ENCODE measurements around the gene ZBTB44. TPM values are rescaled to one million over a fixed set of nuclear protein-coding genes. Genes with fewer than 3 reads are reported as not detected.

ZBTB44 gene
- total and polyA plus RNA-seq, 5 experiments from 2014 or later = 5.9 to 90.1 (median 7.9) TPM

DNA sequence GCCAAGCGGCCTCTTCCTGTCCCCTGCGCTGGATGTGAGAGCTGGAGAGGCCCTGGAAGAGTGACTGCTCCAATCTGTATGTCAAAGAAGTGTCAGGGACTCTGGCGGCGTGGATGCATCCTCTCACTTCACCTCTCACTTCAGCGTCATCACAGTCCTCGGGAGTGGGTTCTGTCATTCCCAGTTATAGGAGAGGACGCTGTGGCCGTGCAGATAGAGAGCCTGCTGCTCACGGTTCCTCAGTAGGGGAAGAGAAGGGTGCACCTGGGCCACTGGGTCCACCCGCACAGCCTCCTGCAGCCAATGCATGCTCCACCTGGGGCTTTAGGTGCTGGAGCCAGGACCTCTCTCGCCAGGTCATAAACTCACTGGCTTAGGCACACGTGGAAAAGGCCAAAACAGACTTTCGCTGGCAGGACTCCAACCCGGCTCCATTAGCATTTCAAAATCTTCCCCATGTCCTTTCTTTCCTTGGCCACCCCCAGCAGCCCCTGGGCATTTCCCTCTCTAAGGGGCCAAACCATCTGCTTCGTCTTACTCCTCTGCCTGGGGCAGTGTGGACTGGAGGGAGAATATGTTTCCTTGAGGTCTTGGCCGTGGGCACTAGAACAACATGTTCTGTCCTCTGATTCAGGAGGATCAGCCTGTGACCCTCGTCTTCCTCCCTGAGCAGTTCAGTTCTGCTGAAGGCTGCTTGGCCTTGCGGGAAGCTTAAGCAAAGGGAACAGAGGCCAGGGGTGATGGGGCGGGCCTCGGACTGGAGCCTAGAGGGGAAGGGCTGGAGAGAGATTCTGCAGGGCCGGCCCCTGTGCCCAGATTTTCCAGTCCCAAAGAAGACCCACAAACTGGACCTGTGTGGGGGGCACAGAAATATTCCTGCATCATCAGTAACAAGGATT lies 97.3 kb downstream of the ZBTB44 start:
- POLR2A ChIA-PET = no interaction called here
- Mint-ChIP-seq H3K36me3 (no peaks in the 10 kb centered on the region), H3K4me1 (peaks cover 0 to 5% (median 1%) of the 10 kb centered on the region in 4 donors), H3K9me3 (no peaks in the 10 kb centered on the region), H3K27me3 (peaks cover 0 to 9% (median 7%) of the 10 kb centered on the region in 5 donors), H3K27ac (no peak overlapping the region), H3K4me3 (no peak overlapping the region)
- no peak for ATAC-seq
- DNase-seq = peak in 1 of 10 donors; percentile 57

DNA sequence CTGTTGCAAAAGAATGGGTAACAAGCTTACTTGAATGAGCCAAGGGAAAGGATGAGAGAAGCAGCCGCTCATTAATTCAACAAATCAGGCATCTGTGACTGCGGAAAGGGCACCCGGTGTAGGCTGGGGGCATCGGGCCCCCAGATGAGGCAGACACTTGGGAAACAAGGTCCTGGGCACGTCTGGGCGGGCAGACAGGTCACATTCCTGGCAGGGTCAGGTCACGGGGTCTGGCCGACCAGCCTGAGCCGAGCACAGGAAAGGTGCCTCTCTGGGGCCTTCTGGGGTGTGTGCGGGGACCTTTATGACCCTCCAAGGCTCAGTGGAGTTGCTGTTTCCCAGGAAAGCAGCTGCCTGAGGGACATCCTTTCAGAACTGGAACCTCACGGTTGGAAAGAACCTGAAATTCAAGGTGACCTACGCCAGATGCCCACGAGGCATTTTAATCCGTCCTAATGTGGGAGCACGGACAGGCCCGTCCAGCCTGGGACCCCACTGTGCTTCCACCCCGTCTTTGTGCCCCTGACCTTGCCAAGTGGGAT lies 98.1 kb downstream of the ZBTB44 start:
- H3K27ac Mint-ChIP-seq = no peak overlapping the region
- H3K9me3 Mint-ChIP-seq = no peaks in the 10 kb centered on the region

DNA sequence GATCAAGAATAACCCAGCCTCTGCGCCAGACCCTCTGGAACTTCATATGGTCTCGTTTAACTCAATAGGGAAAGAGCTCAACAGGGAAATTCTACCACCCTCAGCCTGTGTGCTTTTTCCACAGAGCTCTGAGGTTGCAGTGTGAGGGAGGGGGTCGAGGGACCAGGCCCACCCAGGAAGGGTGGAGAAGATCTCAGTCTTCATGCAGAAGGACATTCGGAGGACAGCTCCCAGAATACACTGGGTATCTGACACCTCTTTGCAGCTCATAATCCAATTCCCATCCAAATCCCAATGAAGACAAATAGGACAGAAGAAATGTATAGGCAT lies 98.5 kb downstream of the ZBTB44 start:
- Mint-ChIP-seq H3K27ac (no peak overlapping the region), H3K9me3 (no peaks in the 10 kb centered on the region), H3K4me1 (no peaks in the 10 kb centered on the region), H3K4me3 (no peak overlapping the region), H3K36me3 (no peaks in the 10 kb centered on the region), H3K27me3 (peaks cover 0 to 16% (median 9%) of the 10 kb centered on the region in 5 donors)
- POLR2A ChIA-PET = no interaction called here
- ATAC-seq = no peak
- DNase-seq = no peak

More for the DNA sequence above, 98.1 kb downstream of the ZBTB44 start:
- H3K27me3 Mint-ChIP-seq = peaks cover 0 to 11% (median 7%) of the 10 kb centered on the region in 5 donors
- no peaks in the 10 kb centered on the region for H3K36me3 Mint-ChIP-seq
- ATAC-seq (no peak), DNase-seq (no peak)
- POLR2A ChIA-PET = no interaction called here
- no peak overlapping the region for H3K4me3 Mint-ChIP-seq
- H3K4me1 Mint-ChIP-seq = no peaks in the 10 kb centered on the region

- Mint-ChIP-seq H3K27ac (no peak overlapping the region), H3K27me3 (peaks cover 0 to 17% (median 9%) of the 10 kb centered on the region in 5 donors), H3K9me3 (no peaks in the 10 kb centered on the region), H3K36me3 (no peaks in the 10 kb centered on the region), H3K4me3 (no peak overlapping the region), H3K4me1 (no peaks in the 10 kb centered on the region)
- ATAC-seq = no peak
- no peak for DNase-seq
- POLR2A ChIA-PET = no interaction called here
Observed at GRCh38 chr11:130215531-130216220, 99.0 kb downstream of the ZBTB44 start.

DNA sequence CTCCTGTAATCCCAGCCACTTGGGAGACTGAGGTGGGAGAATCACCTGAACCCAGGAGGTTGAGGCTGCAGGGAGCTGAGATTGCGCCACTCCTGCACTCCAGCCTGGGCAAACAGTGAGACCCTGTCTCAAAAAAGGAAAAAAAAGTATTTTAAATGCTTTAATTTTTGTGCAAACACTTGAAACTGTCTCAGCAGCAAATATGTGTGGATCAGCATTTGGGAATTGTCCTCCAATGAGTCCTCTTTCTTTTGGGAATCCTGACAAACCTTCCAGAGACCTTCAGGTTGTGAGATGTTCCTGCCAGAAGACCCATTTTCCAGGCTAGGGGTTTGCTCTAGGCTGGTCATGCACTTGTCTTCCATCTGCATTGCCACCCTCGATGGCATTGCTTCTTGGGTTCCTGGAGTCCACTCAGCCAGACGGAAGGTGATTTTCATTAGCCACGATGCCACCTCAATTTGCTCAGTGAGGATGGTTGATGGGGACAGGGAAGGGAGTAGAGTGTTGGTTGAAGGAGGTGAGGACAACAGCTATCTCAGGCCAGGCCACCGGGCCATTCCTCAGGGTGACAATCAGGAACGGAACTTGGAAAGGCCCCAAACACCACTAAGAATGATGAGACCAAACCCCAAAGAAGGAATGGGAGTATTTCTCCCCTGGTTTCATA lies 99.7 kb downstream of the ZBTB44 start:
- H3K9me3 Mint-ChIP-seq = no peaks in the 10 kb centered on the region
- no peak for DNase-seq
- peaks cover 0 to 17% (median 9%) of the 10 kb centered on the region in 5 donors for H3K27me3 Mint-ChIP-seq
- H3K27ac Mint-ChIP-seq = peak overlapping the region in 2 of 10 donors; percentile 33 to 48
- no peaks in the 10 kb centered on the region for H3K36me3 Mint-ChIP-seq
- POLR2A ChIA-PET = no interaction called here
- no peaks in the 10 kb centered on the region for H3K4me1 Mint-ChIP-seq
- no peak overlapping the region for H3K4me3 Mint-ChIP-seq
- no peak for ATAC-seq

DNA sequence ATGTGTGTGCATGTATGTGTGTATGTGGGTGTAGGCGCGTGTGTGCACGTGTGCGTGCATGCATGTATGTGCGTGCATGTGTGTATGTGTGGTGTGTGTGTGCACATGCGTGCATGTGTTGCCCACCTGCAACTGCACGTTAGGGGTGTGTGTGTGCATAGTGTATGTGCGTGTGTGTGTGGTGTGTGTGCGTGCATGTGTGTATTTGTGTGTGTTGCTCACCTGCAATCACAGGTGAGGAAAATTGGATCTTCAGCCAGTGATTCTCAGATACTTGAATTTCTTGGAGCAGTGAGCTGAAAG lies 100.8 kb downstream of the ZBTB44 start:
- no peaks in the 10 kb centered on the region for H3K4me1 Mint-ChIP-seq
- H3K9me3 Mint-ChIP-seq = no peaks in the 10 kb centered on the region
- H3K27me3 Mint-ChIP-seq = peaks cover 0 to 17% (median 9%) of the 10 kb centered on the region in 5 donors
- no peaks in the 10 kb centered on the region for H3K36me3 Mint-ChIP-seq
- H3K4me3 Mint-ChIP-seq = no peak overlapping the region
- no peak overlapping the region for H3K27ac Mint-ChIP-seq
- ATAC-seq (no peak), DNase-seq (no peak)
- POLR2A ChIA-PET = no interaction called here

DNA sequence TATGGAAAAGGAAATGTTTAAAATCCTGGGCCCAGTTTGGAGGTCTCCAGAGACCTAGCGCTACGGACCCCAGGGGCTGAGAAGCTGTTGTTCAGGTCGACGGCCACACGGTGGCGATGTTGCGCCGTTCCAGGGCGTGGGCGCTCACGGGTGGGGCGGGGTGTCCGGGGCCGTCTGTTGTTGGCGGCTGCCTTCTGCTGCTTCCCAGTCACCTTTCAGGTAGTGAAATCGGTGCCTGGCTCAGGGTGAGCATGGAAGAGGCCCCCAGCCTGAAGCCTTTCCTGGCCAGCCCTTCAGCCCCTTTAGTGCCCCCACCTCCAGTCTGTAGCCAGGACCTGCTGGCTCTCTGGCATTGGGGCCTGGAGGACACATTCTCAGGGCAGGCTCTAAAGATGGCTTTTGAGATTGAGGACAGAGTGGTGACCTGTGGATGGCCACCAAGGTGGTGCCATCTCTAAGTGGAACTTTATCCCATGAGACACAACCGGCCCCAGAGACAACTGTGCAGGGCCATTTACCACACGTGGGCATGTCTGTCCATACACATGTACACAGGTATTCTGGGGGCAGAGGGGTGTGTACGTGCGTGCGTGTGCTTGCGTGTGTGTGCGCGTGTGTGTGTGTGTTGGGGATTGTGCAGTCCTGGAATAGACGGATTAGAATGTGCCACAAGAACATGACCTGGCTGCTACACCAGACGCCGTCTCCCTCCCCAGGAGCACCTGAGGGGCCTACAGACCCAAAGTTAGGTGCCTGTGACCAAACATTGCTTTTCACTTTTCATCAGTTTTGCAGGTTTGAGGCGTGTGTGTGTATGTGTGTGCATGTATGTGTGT lies 101.4 kb downstream of the ZBTB44 start:
- peak; percentile 42 to 79 (median 72) for DNase-seq
- Mint-ChIP-seq H3K4me1 (no peaks in the 10 kb centered on the region), H3K27me3 (peaks cover 0 to 17% (median 9%) of the 10 kb centered on the region in 5 donors), H3K36me3 (no peaks in the 10 kb centered on the region), H3K4me3 (no peak overlapping the region), H3K9me3 (no peaks in the 10 kb centered on the region), H3K27ac (no peak overlapping the region)
- POLR2A ChIA-PET = interaction anchor here (0.7 kb wide), 1 partner anchor 102 kb away, joined by 3 read pairs; no protein-coding TSS in a partner anchor
- ATAC-seq = peak; percentile 88 to 96

- H3K36me3 Mint-ChIP-seq = no peaks in the 10 kb centered on the region
- POLR2A ChIA-PET = interaction anchor here (0.7 kb wide), 1 partner anchor 103 kb away, joined by 3 read pairs; no protein-coding TSS in a partner anchor
- H3K27ac Mint-ChIP-seq = no peak overlapping the region
- H3K4me1 Mint-ChIP-seq = no peaks in the 10 kb centered on the region
- H3K4me3 Mint-ChIP-seq = no peak overlapping the region
- H3K9me3 Mint-ChIP-seq = no peaks in the 10 kb centered on the region
- DNase-seq (peak in 2 of 10 donors; percentile 11 to 28), ATAC-seq (no peak)
- H3K27me3 Mint-ChIP-seq = peaks cover 0 to 17% (median 9%) of the 10 kb centered on the region in 5 donors
Observed at GRCh38 chr11:130212431-130212961, 102.2 kb downstream of the ZBTB44 start.

DNA sequence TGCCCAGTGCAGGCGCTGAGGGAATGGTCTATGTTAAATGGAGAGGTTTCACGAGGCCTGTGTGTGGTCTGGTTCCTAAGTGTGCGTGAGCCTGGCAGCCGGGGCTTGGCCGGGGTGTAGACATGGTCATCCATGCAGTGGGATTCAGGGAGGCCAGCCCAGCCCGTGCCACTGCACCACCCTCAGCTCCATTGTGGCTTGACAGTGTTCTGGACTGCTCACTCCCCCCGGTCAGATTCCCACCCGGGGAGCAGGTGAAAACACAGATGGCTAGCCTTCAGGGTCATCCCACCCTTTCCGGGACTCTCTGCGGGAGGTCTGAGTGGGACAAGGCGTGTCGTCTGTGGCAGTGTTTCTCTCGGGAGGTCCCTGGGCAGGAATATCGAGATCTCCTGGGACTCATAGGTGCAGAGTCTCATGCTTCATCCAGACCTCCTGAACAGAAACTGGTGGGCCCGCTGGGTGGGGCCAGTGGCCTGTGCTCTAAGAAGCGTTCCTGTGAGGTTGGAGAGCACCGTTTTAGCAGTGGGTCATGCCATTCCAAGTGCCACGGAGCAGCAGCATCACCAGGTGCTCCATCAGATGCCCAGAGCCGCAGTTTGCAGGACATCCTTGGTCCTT lies 102.8 kb downstream of the ZBTB44 start:
- ATAC-seq (no peak), DNase-seq (peak in 2 of 10 donors; percentile 3 to 36)
- Mint-ChIP-seq H3K36me3 (no peaks in the 10 kb centered on the region), H3K4me3 (no peak overlapping the region), H3K4me1 (no peaks in the 10 kb centered on the region), H3K27ac (no peak overlapping the region), H3K9me3 (no peaks in the 10 kb centered on the region), H3K27me3 (peaks cover 0 to 17% (median 9%) of the 10 kb centered on the region in 5 donors)
- POLR2A ChIA-PET = no interaction called here

GRCh38 chr11:130211144-130211543 lies 103.6 kb downstream of the ZBTB44 start:
- H3K27ac Mint-ChIP-seq = no peak overlapping the region
- H3K27me3 Mint-ChIP-seq = peaks cover 0 to 17% (median 9%) of the 10 kb centered on the region in 5 donors
- ATAC-seq (no peak), DNase-seq (peak in 1 of 10 donors; percentile 10)
- H3K4me1 Mint-ChIP-seq = no peaks in the 10 kb centered on the region
- POLR2A ChIA-PET = no interaction called here
- H3K4me3 Mint-ChIP-seq = no peak overlapping the region
- no peaks in the 10 kb centered on the region for H3K9me3 Mint-ChIP-seq
- H3K36me3 Mint-ChIP-seq = no peaks in the 10 kb centered on the region

DNA sequence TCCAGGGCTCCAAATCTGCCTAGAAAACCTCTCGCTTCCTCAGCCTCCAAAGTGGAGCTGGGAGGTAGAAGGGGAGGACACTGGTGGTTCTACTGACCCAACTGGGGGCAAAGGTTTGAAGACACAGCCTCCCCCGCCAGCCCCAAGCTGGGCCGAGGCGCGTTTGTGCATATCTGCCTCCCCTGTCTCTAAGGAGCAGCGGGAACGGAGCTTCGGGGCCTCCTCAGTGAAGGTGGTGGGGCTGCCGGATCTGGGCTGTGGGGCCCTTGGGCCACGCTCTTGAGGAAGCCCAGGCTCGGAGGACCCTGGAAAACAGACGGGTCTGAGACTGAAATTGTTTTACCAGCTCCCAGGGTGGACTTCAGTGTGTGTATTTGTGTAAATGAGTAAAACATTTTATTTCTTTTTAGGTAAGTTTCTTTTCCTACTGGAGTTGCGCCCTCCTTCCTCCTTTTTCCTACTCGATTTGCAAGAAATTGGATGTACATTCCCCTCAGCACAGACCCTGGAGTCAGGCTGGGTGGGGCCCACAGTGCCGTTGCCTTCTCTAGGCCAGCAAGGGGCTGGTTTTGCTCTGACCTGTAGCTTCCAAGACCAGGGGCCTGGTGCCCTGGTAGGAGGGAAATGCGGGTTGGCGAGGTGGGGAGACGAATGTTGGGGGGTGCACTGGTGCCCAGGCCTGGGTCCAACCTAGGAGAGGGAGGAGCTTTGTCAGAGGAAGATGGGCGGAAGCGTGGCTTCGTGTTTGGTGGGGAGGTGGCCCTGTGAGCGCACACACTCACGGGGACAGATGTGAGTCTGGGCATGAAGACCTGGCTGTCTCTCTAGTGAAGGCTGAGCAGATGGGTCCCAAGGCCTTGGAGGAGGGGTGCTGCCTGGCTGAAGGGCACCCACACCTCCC lies 104.5 kb downstream of the ZBTB44 start:
- Mint-ChIP-seq H3K27me3 (peaks cover 0 to 12% (median 6%) of the 10 kb centered on the region in 5 donors), H3K4me3 (no peak overlapping the region), H3K36me3 (no peaks in the 10 kb centered on the region), H3K27ac (peak overlapping the region in 1 of 10 donors; percentile 56), H3K4me1 (no peaks in the 10 kb centered on the region), H3K9me3 (no peaks in the 10 kb centered on the region)
- POLR2A ChIA-PET = no interaction called here
- peak in 2 of 10 donors; percentile 13 to 52 for DNase-seq
- ATAC-seq = no peak

Data from naive thymus-derived CD8-positive, alpha-beta T cell (primary cell).